ENCODE results near the gene CDHR4. TPM values are rescaled to one million over a fixed set of nuclear protein-coding genes. Genes with fewer than 3 reads are reported as not detected.
A peak's percentile ranks its signal among the peaks of the same experiment; 100 is the strongest.
"Not testable (repeated sequence)": the region's sequence is repeated elsewhere in the genome, so short reads cannot be mapped to it uniquely, and the experiment has no call there.

The CDHR4 gene
- total RNA-seq, 1 donor from 2014 or later, result not detected

DNA sequence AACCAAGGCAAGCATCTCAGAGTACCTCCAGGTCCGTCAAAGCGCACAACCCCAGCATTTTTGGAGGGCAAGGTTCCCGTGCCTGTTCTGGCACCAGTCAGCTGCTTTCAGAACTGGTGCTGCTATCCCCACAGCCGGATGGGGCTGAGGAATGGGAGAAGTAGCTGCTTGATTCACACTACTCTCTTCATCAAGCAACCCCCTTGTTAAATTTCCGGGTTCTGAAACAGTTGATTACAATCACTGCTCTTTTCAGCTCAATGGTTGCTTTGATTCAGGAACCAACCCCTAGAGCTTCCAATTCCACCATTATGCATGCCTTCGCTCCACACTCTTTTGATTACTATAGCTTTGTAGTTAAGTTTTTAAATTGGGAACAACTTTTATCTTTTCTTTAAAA lies 26.3 kb upstream of the CDHR4 start:
- no peak overlapping the region for H3K9ac ChIP-seq (ENCODE audit: low read depth in 1 of 3, low read length in 3 of 3)
- no peak overlapping the region for H3K4me3 ChIP-seq (ENCODE audit: low read length in 3 of 3)
- no peak overlapping the region for H3K27ac ChIP-seq (ENCODE audit: low read depth, low read length)
- H3K4me1 ChIP-seq (ENCODE audit: control insufficient read depth in 3 of 3, insufficient read depth in 3 of 3, low read length in 3 of 3), result no peaks in the 10 kb centered on the region
- H3K27me3 ChIP-seq (ENCODE audit: control insufficient read depth in 3 of 3, insufficient read depth in 3 of 3, low read length in 3 of 3), result no peaks in the 10 kb centered on the region
- no peaks in the 10 kb centered on the region for H3K9me3 ChIP-seq (ENCODE audit: control insufficient read depth in 3 of 3, low read length in 3 of 3)
- peaks cover 0 to 11% (median 3%) of the 10 kb centered on the region in 3 donors for H3K36me3 ChIP-seq (ENCODE audit: control insufficient read depth in 3 of 3, insufficient read depth in 3 of 3, low read length in 3 of 3)

DNA sequence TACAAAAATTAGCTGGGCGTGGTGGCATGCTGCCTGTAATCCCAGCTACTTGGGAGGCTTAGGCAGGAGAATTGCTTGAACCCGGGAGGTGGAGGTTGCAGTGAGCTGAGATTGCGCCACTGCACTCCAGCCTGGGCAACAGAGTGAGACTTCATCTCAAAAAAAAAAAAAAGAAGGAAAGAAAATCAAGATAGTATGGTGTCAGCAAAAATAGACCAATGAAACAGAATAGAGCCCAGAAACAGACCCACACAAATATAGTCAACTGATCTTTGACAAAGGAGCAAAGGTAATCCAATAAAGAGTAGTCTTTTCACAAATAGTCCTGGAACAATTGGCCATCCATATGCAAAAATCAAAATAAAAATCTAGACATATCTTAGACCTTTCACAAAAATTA lies 23.5 kb upstream of the CDHR4 start:
- not testable (repeated sequence) for H3K9me3 ChIP-seq (ENCODE audit: control insufficient read depth in 3 of 3, low read length in 3 of 3); H3K27ac ChIP-seq (ENCODE audit: low read depth, low read length); H3K9ac ChIP-seq (ENCODE audit: low read depth in 1 of 3, low read length in 3 of 3); H3K36me3 ChIP-seq (ENCODE audit: control insufficient read depth in 3 of 3, insufficient read depth in 3 of 3, low read length in 3 of 3); H3K27me3 ChIP-seq (ENCODE audit: control insufficient read depth in 3 of 3, insufficient read depth in 3 of 3, low read length in 3 of 3); H3K4me3 ChIP-seq (ENCODE audit: low read length in 3 of 3); H3K4me1 ChIP-seq (ENCODE audit: control insufficient read depth in 3 of 3, insufficient read depth in 3 of 3, low read length in 3 of 3)

DNA sequence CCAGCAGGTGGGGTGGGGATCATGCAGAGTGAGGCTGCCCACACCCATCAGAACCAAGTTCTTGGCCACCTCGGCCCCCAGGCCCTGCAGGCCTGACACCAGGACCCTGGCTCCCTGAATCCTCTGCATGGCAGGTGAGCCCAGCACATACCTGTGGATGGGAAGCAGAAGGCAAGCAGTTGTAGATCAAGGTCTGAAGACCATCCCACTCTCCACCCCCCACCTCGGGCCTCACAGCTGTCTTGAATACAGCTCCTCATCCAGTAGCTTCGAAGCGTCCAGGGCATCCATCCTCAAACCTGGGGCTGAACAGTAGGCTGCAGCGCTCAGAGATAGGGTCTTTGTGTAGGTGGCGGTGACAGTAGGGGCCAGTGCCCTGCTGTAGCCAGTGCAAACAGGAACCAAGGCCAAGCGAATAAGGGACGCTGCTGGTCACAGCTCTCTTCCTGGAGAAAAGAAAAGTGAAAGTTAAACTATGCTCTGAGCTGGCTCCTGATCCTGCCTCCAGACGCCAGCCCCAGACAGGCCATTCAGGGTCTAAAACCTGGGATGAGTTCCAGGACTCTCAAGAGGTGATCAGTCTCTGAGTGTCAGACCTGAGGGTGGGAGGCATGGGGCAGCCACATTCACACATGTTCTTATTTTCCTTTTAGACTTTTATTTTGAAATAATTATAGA lies 14.0 kb upstream of the CDHR4 start, which contains the start of gene UBA7:
Gene UBA7, minus strand, starts transcription at position 457 of the 678 bp plus-strand sequence. Its CDS starts 166 bp downstream, at position 291.
- Histone ChIP-seq H3K9me3 (ENCODE audit: control insufficient read depth in 3 of 3, low read length in 3 of 3) (no peaks in the 10 kb centered on the region), H3K9ac (ENCODE audit: low read depth in 1 of 3, low read length in 3 of 3) (peak within 1 kb of the TSS; percentile 72 to 83 (median 81)), H3K4me3 (ENCODE audit: low read length in 3 of 3) (peak within 1 kb of the TSS; percentile 85 to 88 (median 88)), H3K4me1 (ENCODE audit: control insufficient read depth in 3 of 3, insufficient read depth in 3 of 3, low read length in 3 of 3) (peaks cover 23 to 30% (median 24%) of the 10 kb centered on the region in 3 donors), H3K27me3 (ENCODE audit: control insufficient read depth in 3 of 3, insufficient read depth in 3 of 3, low read length in 3 of 3) (no peaks in the 10 kb centered on the region), H3K27ac (ENCODE audit: low read depth, low read length) (peak within 1 kb of the TSS; percentile 73), H3K36me3 (ENCODE audit: control insufficient read depth in 3 of 3, insufficient read depth in 3 of 3, low read length in 3 of 3) (peaks cover 10 to 16% (median 14%) of the 10 kb centered on the region in 3 donors)

DNA sequence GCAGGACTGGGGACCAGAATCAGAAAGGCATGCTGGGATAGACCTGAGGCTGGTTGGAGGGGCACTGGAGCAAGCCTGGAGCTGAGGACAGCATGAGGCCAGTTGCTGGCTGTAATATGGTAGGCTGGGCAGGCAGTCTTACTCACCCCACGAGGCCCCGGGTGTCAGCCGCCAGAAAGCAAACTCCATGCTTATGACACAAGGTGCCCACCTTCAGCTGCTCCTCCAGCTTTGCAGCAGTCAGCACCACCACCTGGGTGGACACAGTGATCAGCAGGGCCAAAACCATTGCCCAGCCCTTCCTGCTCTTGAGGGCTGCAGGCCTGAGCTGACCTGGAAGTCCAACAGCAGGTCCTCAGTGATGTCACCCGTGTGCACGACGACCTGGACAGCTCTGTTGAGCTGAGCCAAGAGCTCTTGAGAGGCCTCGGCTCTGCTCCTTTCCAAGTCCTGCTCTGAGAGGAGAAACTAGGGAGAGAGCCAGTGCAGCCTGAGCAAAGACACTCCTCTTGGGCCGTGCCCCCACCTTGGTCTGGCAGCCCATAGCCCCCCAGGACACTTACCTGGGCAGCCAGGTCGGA lies 13.3 kb upstream of the CDHR4 start:
- H3K9ac ChIP-seq (ENCODE audit: low read depth in 1 of 3, low read length in 3 of 3), result peak overlapping the region; percentile 72 to 83 (median 81)
- H3K36me3 ChIP-seq (ENCODE audit: control insufficient read depth in 3 of 3, insufficient read depth in 3 of 3, low read length in 3 of 3), result peaks cover 10 to 16% (median 14%) of the 10 kb centered on the region in 3 donors
- H3K27ac ChIP-seq (ENCODE audit: low read depth, low read length), result peak overlapping the region; percentile 73
- peak overlapping the region; percentile 85 to 88 (median 88) for H3K4me3 ChIP-seq (ENCODE audit: low read length in 3 of 3)
- no peaks in the 10 kb centered on the region for H3K27me3 ChIP-seq (ENCODE audit: control insufficient read depth in 3 of 3, insufficient read depth in 3 of 3, low read length in 3 of 3)
- peaks cover 23 to 34% (median 27%) of the 10 kb centered on the region in 3 donors for H3K4me1 ChIP-seq (ENCODE audit: control insufficient read depth in 3 of 3, insufficient read depth in 3 of 3, low read length in 3 of 3)
- no peaks in the 10 kb centered on the region for H3K9me3 ChIP-seq (ENCODE audit: control insufficient read depth in 3 of 3, low read length in 3 of 3)

DNA sequence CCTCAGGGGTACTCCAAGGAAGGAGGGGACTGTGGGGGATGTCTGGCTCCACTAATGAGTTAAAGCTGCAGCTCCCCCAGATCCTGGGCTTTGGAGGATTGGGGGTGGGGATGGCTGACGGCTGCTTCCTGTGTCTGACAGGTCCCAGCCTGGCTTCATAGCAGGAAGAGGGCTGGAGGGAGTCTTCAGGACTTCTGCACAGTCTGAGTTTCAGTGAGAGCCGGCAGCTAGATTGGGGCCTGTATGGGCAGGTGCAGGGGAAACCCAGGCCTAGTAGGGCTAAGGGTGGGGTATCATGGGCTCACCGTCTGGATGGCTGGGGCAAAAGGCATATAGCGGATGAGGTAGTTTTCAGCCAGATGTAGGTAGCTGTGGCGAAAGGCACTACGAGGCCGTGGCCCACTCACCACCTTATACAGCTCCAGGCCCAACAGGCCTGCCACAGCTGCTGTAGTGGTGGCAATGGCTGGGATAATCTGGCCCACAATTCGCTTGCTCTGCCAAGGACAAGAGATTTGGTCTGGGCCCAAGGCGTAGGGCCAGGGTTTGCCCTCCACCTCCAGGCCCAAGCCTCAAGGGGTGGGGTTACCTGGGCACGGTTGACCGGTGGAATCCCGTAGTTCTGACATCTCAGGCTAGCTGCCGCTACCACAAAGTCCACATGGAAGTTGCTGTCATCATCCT lies 7.9 kb upstream of the CDHR4 start:
- Histone ChIP-seq H3K36me3 (ENCODE audit: control insufficient read depth in 3 of 3, insufficient read depth in 3 of 3, low read length in 3 of 3) (peaks cover 10 to 16% (median 12%) of the 10 kb centered on the region in 3 donors), H3K27ac (ENCODE audit: low read depth, low read length) (peak overlapping the region; percentile 11), H3K4me1 (ENCODE audit: control insufficient read depth in 3 of 3, insufficient read depth in 3 of 3, low read length in 3 of 3) (peaks cover 48 to 60% (median 52%) of the 10 kb centered on the region in 3 donors)

DNA sequence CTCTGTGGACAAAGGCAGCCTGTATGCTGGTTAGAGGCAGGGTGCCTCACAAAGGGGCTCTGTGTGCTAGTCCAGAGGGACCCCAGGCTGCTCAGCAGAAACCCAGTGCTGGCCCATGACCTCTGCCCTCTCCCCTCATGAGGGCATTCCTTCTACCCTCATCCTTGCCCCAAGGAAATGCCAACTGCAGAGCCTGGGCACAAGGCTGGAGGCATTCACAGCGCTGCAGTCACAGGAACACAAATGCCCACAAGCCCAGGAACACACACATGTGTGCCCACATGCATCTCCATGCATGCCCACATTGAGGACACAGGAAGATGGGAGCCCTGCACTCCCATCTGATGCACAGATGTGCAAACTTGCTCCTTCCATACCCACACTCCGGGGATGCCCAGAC lies 7.2 kb upstream of the CDHR4 start:
- Histone ChIP-seq H3K9ac (ENCODE audit: low read depth in 1 of 3, low read length in 3 of 3) (peak overlapping the region in 1 of 3 donors; percentile 16), H3K4me1 (ENCODE audit: control insufficient read depth in 3 of 3, insufficient read depth in 3 of 3, low read length in 3 of 3) (peaks cover 45 to 56% (median 49%) of the 10 kb centered on the region in 3 donors)

More for the DNA sequence above, 7.9 kb upstream of the CDHR4 start:
- Histone ChIP-seq H3K4me3 (ENCODE audit: low read length in 3 of 3) (no peak overlapping the region), H3K27me3 (ENCODE audit: control insufficient read depth in 3 of 3, insufficient read depth in 3 of 3, low read length in 3 of 3) (no peaks in the 10 kb centered on the region), H3K9me3 (ENCODE audit: control insufficient read depth in 3 of 3, low read length in 3 of 3) (no peaks in the 10 kb centered on the region), H3K9ac (ENCODE audit: low read depth in 1 of 3, low read length in 3 of 3) (peak overlapping the region in 1 of 3 donors; percentile 25)

DNA sequence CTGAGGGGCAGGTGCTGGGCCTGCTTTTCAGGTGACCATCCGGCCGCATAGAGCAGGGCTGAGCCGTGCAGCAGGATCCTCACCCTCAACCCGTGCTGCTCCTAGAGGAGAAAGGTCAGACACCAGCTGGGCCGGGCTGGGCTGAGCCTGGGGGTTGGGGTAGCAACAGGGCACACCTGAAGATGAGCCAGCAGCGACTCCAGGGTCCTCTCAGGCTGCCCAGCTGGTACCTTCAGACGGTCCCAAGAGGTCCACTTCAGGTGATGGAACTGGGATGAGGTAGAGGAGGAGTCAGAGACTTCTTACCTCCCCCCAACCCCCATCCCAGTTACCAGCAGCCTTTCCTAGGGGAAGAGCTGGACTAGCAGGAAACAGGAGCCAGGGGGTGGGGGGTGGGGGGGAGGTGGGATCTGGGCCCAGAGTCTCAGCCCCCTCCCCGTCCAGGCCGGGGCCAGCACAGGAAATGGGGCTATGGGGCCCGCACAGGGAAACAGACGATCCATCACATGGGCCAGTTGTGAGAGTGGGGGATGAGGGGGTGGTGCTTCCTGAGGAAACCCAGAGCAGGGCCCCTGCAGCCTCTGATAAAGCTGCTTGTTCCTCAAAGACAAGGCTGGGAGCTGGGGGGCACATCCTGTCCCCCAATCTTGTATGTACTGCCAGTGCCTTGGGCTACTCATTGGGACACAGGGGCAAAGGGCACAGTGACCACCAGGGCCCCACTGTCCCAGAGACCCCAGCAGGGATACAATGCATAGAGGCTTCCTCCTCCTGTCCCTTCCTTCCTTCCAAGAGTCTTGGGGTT lies 6.4 kb upstream of the CDHR4 start:
- Histone ChIP-seq H3K27ac (ENCODE audit: low read depth, low read length) (peak overlapping the region; percentile 89), H3K27me3 (ENCODE audit: control insufficient read depth in 3 of 3, insufficient read depth in 3 of 3, low read length in 3 of 3) (no peaks in the 10 kb centered on the region), H3K9me3 (ENCODE audit: control insufficient read depth in 3 of 3, low read length in 3 of 3) (no peaks in the 10 kb centered on the region), H3K4me1 (ENCODE audit: control insufficient read depth in 3 of 3, insufficient read depth in 3 of 3, low read length in 3 of 3) (peaks cover 45 to 52% (median 48%) of the 10 kb centered on the region in 3 donors), H3K36me3 (ENCODE audit: control insufficient read depth in 3 of 3, insufficient read depth in 3 of 3, low read length in 3 of 3) (peaks cover 6 to 10% (median 7%) of the 10 kb centered on the region in 3 donors), H3K4me3 (ENCODE audit: low read length in 3 of 3) (peak overlapping the region; percentile 25 to 94 (median 75)), H3K9ac (ENCODE audit: low read depth in 1 of 3, low read length in 3 of 3) (peak overlapping the region; percentile 63 to 82 (median 64))

More for the DNA sequence above, 7.2 kb upstream of the CDHR4 start:
- H3K27me3 ChIP-seq (ENCODE audit: control insufficient read depth in 3 of 3, insufficient read depth in 3 of 3, low read length in 3 of 3), result no peaks in the 10 kb centered on the region
- H3K36me3 ChIP-seq (ENCODE audit: control insufficient read depth in 3 of 3, insufficient read depth in 3 of 3, low read length in 3 of 3), result peaks cover 10 to 12% (median 12%) of the 10 kb centered on the region in 3 donors
- peak overlapping the region; percentile 62 for H3K27ac ChIP-seq (ENCODE audit: low read depth, low read length)
- no peaks in the 10 kb centered on the region for H3K9me3 ChIP-seq (ENCODE audit: control insufficient read depth in 3 of 3, low read length in 3 of 3)
- H3K4me3 ChIP-seq (ENCODE audit: low read length in 3 of 3), result peak overlapping the region in 1 of 3 donors; percentile 23

DNA sequence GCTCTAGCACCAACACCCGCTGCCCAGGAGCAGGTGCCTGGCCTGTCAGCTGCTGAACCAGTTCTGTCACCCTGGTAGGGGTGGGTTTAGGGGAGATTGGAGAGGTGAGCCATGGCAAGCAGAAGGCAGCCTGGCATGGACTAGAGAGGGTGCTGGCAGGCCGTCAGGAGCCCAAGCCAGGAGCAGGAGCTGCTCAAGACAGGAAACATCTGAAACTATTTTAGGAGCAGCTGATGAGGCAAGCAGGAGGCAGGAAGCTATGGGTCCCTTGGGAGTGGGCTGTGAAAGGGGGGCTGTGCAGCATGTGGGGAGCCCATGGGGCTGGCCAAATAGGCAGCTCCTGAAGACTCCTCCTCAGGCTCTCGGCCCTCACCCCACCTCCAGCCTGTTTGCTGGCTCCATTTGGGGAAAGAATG lies 5.7 kb upstream of the CDHR4 start:
- H3K4me1 ChIP-seq (ENCODE audit: control insufficient read depth in 3 of 3, insufficient read depth in 3 of 3, low read length in 3 of 3), result peaks cover 45 to 51% (median 48%) of the 10 kb centered on the region in 3 donors
- peak overlapping the region; percentile 63 to 82 (median 64) for H3K9ac ChIP-seq (ENCODE audit: low read depth in 1 of 3, low read length in 3 of 3)

More for the DNA sequence above, 5.7 kb upstream of the CDHR4 start:
- H3K9me3 ChIP-seq (ENCODE audit: control insufficient read depth in 3 of 3, low read length in 3 of 3), result no peaks in the 10 kb centered on the region
- peak overlapping the region; percentile 89 for H3K27ac ChIP-seq (ENCODE audit: low read depth, low read length)
- H3K4me3 ChIP-seq (ENCODE audit: low read length in 3 of 3), result peak overlapping the region; percentile 75 to 94 (median 93)
- no peaks in the 10 kb centered on the region for H3K27me3 ChIP-seq (ENCODE audit: control insufficient read depth in 3 of 3, insufficient read depth in 3 of 3, low read length in 3 of 3)
- H3K36me3 ChIP-seq (ENCODE audit: control insufficient read depth in 3 of 3, insufficient read depth in 3 of 3, low read length in 3 of 3), result peaks cover 4 to 7% (median 5%) of the 10 kb centered on the region in 3 donors
